Breast epithelium (tissue), 3 donors: ENCODE measurements around the gene REEP6.

ENCODE experiments used
- POLR2A ChIP-seq: fragments of 450-650 bp; IDR thresholded peaks from one replicate; pipeline ENCODE4 v1.6.1; 2016; ENCODE audit warnings: antibody characterized with exemption, mild to moderate bottlenecking, moderate library complexity
- TF ChIP-seq, protein P1 (sequence below), 3 donors: fragments of 450-650 bp; IDR thresholded peaks; one replicate each; pipeline ENCODE4 v1.5.1; 2016 to 2017; ENCODE audit warnings: antibody characterized with exemption in 3 of 3, mild to moderate bottlenecking in 3 of 3, moderate library complexity in 3 of 3

DNA sequence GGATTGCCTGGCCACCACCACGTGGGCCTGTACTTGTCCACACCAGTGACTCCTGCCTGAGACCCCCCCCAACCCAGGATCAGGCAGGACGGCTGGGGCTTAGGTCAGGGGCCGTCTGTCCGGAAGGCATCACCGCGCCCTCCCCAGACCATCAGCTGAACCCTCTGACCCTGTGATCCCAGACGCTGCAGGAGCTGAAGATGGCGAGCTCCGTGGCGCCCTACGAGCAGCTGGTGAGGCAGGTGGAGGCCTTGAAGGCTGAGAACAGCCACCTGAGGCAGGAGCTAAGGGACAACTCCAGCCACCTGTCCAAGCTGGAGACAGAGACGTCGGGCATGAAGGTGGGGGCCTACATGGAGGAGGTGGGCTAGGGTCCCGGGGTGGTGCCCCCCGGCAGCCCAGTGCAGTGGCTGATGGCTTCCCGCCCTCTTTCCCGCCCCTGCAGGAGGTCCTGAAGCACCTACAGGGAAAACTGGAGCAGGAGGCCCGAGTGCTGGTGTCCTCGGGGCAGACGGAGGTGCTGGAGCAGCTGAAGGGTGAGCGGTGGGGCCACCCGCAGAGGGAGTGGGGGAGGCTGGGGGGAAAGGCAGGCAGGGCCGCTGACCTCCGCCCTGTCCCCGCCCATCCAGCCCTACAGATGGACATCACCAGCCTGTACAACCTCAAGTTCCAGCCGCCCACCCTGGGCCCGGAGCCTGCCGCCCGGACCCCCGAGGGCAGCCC lies 38.0 kb upstream of the REEP6 start:
- TF ChIP-seq, protein P1, sequence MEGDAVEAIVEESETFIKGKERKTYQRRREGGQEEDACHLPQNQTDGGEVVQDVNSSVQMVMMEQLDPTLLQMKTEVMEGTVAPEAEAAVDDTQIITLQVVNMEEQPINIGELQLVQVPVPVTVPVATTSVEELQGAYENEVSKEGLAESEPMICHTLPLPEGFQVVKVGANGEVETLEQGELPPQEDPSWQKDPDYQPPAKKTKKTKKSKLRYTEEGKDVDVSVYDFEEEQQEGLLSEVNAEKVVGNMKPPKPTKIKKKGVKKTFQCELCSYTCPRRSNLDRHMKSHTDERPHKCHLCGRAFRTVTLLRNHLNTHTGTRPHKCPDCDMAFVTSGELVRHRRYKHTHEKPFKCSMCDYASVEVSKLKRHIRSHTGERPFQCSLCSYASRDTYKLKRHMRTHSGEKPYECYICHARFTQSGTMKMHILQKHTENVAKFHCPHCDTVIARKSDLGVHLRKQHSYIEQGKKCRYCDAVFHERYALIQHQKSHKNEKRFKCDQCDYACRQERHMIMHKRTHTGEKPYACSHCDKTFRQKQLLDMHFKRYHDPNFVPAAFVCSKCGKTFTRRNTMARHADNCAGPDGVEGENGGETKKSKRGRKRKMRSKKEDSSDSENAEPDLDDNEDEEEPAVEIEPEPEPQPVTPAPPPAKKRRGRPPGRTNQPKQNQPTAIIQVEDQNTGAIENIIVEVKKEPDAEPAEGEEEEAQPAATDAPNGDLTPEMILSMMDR (IDR thresholded peaks at IDR 0.05), result no peak
- no peak for TF ChIP-seq POLR2A
